Heart left ventricle (tissue), 16 donors: ENCODE measurements around the gene GABRB1. TPM values are rescaled to one million over a fixed set of nuclear protein-coding genes. Genes with fewer than 3 reads are reported as not detected.

Source experiments
- ATAC-seq, 4 donors: fragments of 200-7000 bp; cut with Tn5 transposase; one replicate each; pipeline ENCODE4 v1.9.1; 2020 to 2022; ENCODE audit warnings: moderate library complexity in 4 of 4, mild to moderate bottlenecking in 3 of 4, moderate number of reproducible peaks in 1 of 4
- DNase-seq, 5 donors: peaks; one replicate each; pipeline ENCODE4 v3.0.0-alpha.2; 2020
- H3K27ac ChIP-seq, 12 donors: fragments of 200-600 bp; sonication (generic) in 4 of 12; one replicate each; pipeline versions ENCODE4 v1.5.0 to v1.8.0; 2016 to 2022; ENCODE audit warnings: mild to moderate bottlenecking in 2 of 12
- H3K27me3 ChIP-seq, 9 donors: fragments of 200-600 bp; sonication (generic) in 2 of 9; one replicate each; pipeline versions ENCODE4 v1.5.1 to v1.8.0; 2016 to 2022; ENCODE audit warnings: mild to moderate bottlenecking in 3 of 9
- H3K36me3 ChIP-seq, 9 donors: fragments of 200-600 bp; sonication (generic) in 2 of 9; one replicate each; pipeline versions ENCODE4 v1.5.0 to v1.8.0; 2018 to 2022; ENCODE audit warnings: mild to moderate bottlenecking in 2 of 9
- H3K4me1 ChIP-seq, 12 donors: fragments of 200-600 bp; sonication (generic) in 4 of 12; one replicate each; pipeline versions ENCODE4 v1.5.0 to v1.8.0; 2016 to 2022; ENCODE audit warnings: mild to moderate bottlenecking in 3 of 12
- H3K4me3 ChIP-seq, 12 donors: fragments of 200-600 bp; sonication (generic) in 4 of 12; one replicate each; pipeline versions ENCODE4 v1.5.0 to v1.8.0; 2017 to 2022; ENCODE audit warnings: mild to moderate bottlenecking in 9 of 12, moderate library complexity in 4 of 12
- H3K9me3 ChIP-seq, 12 donors: fragments of 200-600 bp; sonication (generic) in 4 of 12; one replicate each; pipeline versions ENCODE4 v1.5.0 to v1.8.0; 2016 to 2022; ENCODE audit warnings: mild to moderate bottlenecking in 1 of 12
- CTCF ChIP-seq, 12 donors: fragments of 200-600 bp; sonication (generic) in 4 of 12; IDR thresholded peaks; one replicate each; pipeline versions ENCODE4 v1.5.0 to v1.8.0; 2018 to 2022; ENCODE audit warnings: antibody characterized with exemption in 12 of 12, mild to moderate bottlenecking in 5 of 12
- POLR2A ChIP-seq, 2 donors: fragments of 450-650 bp; IDR thresholded peaks; one replicate each; pipeline ENCODE4 v1.6.1; 2017; ENCODE audit warnings: antibody characterized with exemption in 2 of 2, mild to moderate bottlenecking in 2 of 2, moderate library complexity in 2 of 2
- WGBS, 4 donors: extraction: QIAGEN DNeasy Blood & Tissue Kit in 2 of 4; methylation state at CpG; one replicate each; pipeline versions ENCODE4 v1.1.5 to v1.1.7; 2013 to 2018; 5-methylcytosine and 5-hydroxymethylcytosine counted together
- intact Hi-C, 10 donors: fragments of 100-400 bp; cut with DNase I; formaldehyde crosslinking; loops; one replicate each; pipeline versions ENCODE4 v1.11.1 to v1.14.2; 2022
- polyA plus RNA-seq, 2 donors: library from polyadenylated mRNA; stranded (reverse); fragments of 200-250 nt; gene quantifications; one replicate each; pipeline ENCODE4 v1.2.3, GENCODE V29; 2013
- total RNA-seq, 9 donors: library from RNA; depleted of rRNA in 2 of 9; stranded (reverse); fragments of >200 nt in 2 of 9; fragmentation: NEBNext Ultra II Directional in 3 of 9; extraction: Animal tissue kit (Norgen Biotek cat#: 25700) in 3 of 9; gene quantifications; one replicate each; pipeline versions ENCODE4 v1.1.0 to v1.2.4, GENCODE V29; 2016 to 2023
- donor health status: ischemic (EF 13 %, LVEDD 7.1; RV severe dilation, severe dysfunction).
- donor health status: healthy with polysubstance abuse.
- donor health status: DM: no; HTN: yes; CAD: no.
- donor health status: DM: no; HTN: no; CAD: no.
- donor health status: ischemic (EF 25% LVEDD 6.9; RV normal size, moderate dysfunction).
- donor health status: ischemic (EF 25% LVEDD 5.7; RV mildly dilated, moderate dysfunction).
- donor health status: healthy.
- donor health status: DM: yes; HTN: yes; CAD: no.
- donor health status: ischemic (EF 35%, LVEDD 5.7; RV mildly dilated, moderate dysfunction).
- donor health status: nonischemic (EF 11% LVEDD 7.7; RV severe dilation, severe dysfunction).
- donor health status: DM: yes; HTN: yes; CAD: no.
- donor health status: PGD.
- donor health status: ischemic (EF 29% LVEDD 5.4; RV normal size, mild dysfunction).
- donor health status: nonischemic (EF 23%, LVEDD 6.1; RV moderate dilation, normal function).

The GABRB1 gene
- total and polyA plus RNA-seq, 11 donors = 1.0 to 13.6 (median 4.5) TPM

GRCh38 chr4:47475411-47475810 is 444.0 kb downstream of the GABRB1 start:
- TF ChIP-seq POLR2A (IDR thresholded peaks at IDR 0.05) (no peak), CTCF (IDR thresholded peaks at IDR 0.05) (no peak)
- H3K36me3 ChIP-seq = no peaks in the 10 kb centered on the region
- no peaks in the 10 kb centered on the region for H3K27me3 ChIP-seq
- H3K4me3 ChIP-seq = no peak overlapping the region
- H3K9me3 ChIP-seq = no peaks in the 10 kb centered on the region
- 90 to 95% (median 92%) methylated on average over 1 of the region's 1 CpG for WGBS, 4 donors
- DNase-seq = no peak
- intact Hi-C loops = loop anchor here in 1 of 10 donors (5.0 kb wide), 1 partner anchor 92 kb away; no protein-coding TSS in a partner anchor
- no peak for ATAC-seq
- H3K4me1 ChIP-seq = no peaks in the 10 kb centered on the region
- H3K27ac ChIP-seq = no peak overlapping the region

Other genes starting within 250 kb of the GABRB1 start
- not detected for gene COX7B2, start 122.3 kb upstream of the GABRB1 start, total RNA-seq
- gene COX7B2, start 122.3 kb upstream of the GABRB1 start, polyA plus RNA-seq = not detected
- 10 to 100 TPM in 8 of 9 donors, 1 to 10 TPM in 1; 9.3 to 43.7 (median 30.5) TPM for gene GABRA4, start 38.0 kb upstream of the GABRB1 start, total RNA-seq
- 1 to 10 TPM; 2.7 to 8.3 TPM for gene GABRA4, start 38.0 kb upstream of the GABRB1 start, polyA plus RNA-seq